Measurements from ENCODE around the gene NT5E.
"Not testable (repeated sequence)": the region's sequence is repeated elsewhere in the genome, so short reads cannot be mapped to it uniquely, and the experiment has no call there.

NT5E gene

DNA sequence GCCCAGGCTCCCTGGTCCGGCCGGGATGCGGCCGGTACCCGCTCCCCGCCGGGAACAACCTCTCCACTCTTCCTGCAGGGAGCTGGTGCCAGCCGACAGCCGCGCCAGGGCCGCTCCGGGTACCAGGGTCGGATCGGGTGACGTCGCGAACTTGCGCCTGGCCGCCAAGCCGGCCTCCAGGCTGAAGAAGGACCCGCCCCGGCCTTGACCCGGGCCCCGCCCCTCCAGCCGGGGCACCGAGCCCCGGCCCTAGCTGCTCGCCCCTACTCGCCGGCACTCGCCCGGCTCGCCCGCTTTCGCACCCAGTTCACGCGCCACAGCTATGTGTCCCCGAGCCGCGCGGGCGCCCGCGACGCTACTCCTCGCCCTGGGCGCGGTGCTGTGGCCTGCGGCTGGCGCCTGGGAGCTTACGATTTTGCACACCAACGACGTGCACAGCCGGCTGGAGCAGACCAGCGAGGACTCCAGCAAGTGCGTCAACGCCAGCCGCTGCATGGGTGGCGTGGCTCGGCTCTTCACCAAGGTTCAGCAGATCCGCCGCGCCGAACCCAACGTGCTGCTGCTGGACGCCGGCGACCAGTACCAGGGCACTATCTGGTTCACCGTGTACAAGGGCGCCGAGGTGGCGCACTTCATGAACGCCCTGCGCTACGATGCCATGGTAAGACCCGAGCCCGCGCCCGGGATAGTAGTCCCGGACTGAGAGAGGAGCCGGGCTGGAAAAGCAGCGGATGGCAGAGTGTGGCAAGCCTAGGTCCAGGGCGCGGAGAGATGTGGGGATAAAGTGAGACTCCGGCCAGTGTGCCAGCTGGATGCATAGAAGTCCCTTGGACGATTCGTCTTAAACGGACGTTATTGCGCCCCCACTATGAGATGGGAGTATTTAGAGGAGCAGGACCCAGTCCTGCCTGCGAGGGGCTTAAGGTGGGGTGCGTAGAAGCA lies at the start of gene NT5E:
TSS of gene NT5E (plus strand) at position 266 of the 942 bp plus-strand sequence. CDS start at position 323, 57 bp downstream.
- DNase-seq (ENCODE audit: low read depth): no peak

DNA sequence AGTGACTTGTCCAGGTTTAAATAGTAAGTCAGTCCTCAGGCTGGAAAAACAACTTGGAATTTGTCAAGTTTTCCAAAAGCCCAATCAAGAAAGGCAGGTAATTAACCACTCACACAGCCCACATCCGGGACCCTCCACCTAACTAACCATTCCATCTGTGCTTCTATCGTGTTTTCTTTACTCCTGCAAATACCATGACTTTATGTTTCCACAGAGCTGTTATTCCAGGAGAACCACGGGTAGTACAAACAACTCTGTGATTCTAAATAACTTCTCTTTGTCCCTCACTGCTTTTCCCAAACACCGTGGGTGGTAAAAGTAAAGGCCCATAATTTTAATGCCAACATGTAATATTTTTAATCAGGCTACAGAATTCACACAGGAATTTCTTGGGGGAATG lies 49.6 kb upstream of the NT5E start:
- DNase-seq (ENCODE audit: low read depth): no peak

DNA sequence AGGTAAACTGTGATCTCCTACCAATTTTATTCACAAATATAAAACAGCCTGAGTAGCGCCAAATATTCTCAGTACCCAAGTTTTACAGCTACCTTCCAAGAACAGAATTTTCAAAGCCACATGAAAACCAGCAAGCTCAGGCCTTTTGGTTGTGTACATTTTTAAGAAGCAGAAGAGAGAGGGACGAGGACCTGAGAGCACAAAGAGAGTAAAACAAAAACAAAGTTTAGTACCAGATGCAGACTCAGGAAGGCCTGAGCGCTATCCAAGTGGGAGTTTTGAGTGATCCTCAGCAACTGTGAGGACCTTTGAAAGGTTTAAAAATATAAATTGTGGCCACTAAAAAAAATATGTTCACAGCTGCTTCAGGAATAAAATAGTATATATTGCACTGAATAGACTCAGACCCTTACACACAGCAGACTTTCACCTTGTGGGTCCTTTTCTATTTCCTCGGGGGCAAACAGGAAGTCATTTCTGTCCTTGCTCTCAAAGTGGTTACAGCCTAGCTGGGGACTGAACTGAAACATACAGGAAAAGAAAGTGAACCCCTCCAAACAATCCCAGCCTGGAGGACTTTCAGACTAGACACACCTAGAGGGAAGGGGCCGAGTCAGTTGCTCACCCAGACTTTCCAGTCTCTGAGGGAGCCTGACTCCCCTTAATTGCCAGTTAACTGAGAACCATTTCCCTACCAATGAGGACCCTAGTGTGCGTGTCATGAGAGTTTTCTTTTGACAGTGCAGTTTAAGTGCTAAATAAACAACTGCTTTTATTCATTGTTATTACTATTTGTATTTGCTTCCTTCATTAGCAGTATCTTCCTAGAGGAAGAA lies 48.5 kb upstream of the NT5E start:
- no peak for DNase-seq (ENCODE audit: low read depth)

DNA sequence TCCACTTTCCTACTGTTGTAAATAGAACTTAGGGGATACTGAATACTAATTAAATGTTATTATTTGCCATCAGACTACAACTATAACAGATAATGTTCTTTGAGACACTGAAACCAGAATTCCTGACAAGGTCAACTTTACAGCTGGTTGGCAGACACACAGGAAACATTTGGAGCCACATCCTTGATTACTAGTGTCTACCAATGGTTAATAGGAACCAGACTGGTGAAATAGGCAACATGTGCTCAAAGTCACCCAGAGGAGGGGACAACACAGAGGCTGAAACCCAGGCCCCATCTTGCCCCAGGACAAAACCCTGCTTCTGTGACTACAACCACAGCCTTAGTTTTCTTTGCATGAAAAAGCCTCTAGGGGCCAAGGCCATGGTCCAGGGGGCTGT lies 47.8 kb upstream of the NT5E start:
- no peak for DNase-seq (ENCODE audit: low read depth)

DNA sequence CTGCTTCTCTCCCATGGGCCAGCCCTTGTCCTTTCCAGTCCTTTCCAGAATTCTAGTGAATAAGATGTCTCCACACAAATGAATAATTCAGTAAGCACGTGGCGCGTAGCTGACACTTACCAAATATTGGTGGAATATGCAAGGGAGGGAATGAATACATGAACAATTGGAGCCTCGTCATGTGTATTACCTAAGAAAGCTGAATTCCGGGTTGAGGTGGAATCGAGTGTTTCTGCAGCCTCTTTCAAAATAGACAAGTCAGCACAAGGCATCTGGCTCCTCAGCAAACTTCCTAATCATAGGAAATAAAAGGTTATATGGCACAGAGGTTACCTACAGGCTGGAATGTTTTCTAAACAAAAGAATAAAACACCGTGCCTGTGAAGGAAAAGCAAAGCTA lies 47.0 kb upstream of the NT5E start:
- DNase-seq (ENCODE audit: low read depth): no peak

DNA sequence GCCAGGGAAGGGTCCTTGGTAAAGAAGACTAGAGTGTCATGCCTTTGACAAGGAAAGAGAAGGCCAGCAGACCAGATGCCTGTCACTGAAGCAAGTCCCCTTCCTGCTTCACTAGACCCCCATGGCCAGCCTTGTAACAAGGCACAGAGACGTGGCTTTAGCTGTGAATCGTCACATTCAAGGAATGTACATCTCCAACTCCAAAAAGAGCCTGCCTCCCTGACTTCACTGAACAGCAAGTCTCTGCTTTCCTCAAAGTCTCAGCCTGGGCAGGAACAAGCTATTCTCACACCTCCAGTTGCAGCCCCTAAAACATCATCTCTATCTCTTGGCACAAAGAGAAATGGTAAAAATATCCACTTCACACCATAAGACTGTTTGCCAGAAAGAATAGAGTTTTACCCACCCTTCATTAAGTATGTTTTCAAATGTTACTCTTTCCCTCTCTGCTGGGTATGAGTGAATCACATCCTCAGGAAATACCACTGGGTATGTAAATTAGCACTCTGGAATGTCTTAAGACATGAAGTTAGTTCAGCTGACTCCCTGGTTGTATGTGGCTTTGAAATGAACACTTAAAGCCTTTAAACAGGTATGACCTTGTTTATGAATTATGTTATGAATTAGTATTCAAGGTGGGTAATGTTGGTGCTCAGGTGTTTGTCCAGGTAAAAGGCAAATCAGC lies 46.4 kb upstream of the NT5E start:
- DNase-seq (ENCODE audit: low read depth): no peak

DNA sequence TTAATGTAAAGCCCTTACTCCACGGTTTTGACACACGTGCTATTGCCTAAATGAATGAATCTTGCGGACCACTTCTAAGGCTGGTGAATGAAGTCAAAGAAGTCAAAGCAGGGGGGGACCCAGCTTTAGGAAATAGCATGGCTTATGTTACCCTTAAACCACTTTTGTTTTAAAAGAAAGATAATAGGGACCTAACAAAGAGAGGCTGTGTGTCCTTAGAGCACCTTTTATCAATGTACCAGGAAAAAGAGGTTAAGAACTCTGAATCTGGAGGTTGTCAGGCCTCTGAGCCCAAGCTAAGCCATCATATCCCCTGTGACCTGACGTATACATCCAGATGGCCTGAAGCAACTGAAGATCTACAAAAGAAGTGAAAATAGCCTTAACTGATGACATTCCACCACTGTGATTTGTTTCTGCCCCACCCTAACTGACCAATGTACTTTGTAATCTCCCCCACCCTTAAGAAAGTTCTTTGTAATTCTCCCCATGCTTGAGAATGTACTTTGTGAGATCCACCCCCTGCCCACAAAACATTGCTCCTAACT lies 45.8 kb upstream of the NT5E start:
- not testable (repeated sequence) for DNase-seq (ENCODE audit: low read depth)

DNA sequence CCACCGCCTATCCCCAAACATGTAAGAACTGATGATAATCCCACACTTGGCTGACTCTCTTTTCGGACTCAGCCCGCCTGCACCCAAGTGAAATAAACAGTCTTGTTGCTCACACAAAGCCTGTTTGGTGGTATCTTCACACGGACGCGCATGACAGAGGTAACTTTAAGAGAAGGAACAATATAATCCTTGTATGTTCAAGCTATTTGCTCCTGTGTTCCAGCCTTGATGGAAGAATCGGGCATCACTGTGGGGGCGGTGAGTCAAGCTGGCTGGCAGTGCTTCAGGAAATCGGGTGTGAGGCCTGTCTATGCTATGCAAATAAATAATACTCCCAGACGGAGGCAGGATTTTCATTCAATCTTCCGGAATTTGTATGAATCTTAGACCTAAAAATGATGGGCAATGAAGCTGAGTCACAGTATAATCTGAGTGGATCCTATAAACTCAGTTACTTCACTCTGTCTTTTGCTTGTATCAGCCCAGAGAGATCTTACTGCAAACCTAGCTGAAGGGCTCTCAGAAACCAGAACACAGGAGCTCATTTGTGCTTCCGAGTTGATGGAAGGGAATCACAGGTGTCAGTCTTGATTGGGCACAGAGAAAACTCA lies 45.2 kb upstream of the NT5E start:
- no peak for DNase-seq (ENCODE audit: low read depth)

DNA sequence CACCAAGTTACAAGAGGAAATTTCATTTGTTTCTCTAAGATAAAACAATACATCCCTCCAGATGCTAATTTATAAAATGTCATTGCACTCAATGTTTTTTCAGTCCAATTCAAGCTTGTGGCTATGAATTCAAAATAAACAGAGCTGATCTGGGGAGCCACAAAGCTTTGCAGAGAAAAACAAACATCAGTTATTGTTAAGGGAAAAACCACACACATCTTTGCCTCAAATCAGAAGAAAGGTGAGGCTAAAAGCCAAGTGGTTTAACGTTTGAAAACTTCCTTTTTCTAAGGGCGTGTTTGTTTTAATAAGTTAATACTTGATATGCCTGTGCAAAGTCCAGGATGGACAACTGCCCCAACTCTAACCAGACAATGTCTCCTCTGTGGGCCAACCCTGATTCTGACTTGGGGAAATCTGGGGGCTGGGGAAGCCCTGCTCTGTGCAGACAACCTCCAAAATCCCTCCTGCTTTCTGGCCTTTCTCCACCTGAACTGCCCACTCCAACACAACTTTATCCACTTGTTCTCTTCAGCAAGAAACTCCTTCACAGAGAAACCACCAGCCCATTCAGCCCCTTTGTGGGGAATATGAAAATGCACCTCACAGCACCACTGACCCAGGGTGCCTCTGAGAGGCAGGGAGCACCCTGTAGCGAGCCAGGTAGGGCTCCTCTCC lies 44.6 kb upstream of the NT5E start:
- DNase-seq (ENCODE audit: low read depth): no peak

DNA sequence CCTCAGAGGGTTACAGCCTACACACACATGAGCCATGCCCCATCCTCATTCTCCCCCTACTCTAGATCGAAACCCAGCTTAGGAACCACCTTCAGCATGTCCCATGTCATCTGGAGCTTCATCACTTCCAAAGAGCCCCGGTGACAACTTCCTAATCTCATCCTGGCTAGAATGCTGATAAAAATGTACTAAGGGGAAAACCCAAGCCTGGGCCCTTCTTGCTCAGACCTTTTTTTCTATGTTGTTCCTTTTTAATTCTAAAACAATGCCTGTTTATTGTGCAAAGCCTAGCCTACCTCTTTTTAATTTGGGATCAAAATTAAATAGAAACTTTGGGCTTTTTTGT lies 44.1 kb upstream of the NT5E start:
- no peak for DNase-seq (ENCODE audit: low read depth)

DNA sequence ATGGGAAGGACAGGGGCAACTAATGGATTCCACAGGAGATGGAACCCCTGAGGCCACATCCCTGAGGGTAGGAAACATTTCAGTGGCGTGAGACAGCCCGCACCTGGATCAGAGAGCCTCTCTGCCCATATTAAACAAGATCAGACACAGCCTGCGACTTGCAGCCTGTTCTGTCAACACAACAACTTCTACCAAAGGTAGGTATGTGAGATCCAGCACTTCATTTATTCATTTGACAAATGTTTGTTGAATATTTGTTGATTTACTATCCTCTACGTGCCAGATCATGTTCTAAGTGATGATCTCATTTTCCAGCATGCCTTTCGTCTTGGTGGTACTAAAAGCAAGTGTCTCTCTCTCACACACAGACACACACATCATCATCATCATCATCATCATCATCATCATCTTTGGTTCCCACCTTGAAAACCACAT lies 43.2 kb upstream of the NT5E start:
- no peak for DNase-seq (ENCODE audit: low read depth)

DNA sequence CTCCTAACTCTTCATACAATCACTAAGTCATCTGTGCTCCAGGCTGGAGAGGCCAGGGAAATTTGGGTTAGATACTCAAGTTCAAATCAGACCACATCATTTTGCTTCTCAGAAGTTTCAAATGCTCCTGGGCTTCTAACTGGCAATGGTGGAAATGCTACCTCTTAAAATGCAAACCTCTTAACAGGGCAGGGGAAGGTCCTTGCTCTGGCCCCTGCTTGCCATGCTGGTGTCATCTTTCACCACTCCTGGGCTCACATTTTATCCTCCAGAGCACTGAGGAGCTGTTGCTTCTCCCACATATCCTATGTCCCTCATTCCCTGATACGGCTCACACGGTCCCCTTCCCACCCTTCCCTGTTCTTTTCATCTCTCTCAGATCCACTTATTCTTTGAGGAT lies 41.8 kb upstream of the NT5E start:
- DNase-seq (ENCODE audit: low read depth): no peak

DNA sequence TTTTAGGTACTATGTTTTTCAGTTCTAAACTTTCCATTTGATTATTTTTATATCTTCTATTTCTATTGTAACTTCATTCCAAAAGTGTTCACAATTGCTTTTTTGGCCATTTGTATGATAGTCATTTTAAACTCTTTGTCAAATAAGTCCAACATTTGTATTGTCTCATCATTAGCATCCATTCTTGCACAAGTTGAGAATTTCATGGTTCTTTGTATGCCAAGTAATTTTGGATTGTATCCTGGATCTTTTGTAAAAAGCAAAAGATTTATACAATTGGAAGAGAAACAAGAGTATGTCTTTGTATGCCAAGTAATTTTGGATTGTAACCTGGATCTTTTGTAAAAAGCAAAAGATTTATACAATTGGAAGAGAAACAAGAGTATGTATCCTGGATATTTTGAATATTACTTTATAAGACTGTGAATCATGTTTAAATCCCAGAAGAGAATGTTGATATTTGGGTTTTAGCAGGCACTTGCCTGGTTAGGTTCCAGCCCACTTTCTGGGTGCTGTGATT lies 36.9 kb upstream of the NT5E start:
- no peak for DNase-seq (ENCODE audit: low read depth)

DNA sequence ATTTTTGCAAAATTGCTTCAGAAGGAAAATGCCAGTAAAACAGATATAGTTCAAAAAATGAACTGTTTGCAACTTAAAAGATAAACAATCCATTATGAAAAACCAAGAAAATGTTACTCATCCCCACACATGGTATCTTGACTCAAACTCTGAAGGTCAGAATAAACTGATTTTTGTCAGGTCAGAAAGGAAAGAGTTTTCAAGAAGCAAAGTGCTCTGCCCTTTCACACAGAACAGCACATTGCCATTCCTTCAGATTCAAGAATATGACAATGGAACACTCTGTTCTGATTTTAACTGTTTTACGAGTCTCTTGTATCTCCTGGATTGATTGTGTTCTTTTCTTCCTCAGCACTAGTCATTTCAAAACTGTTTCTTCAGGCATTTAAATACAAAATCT lies 33.8 kb upstream of the NT5E start:
- DNase-seq (ENCODE audit: low read depth): no peak

DNA sequence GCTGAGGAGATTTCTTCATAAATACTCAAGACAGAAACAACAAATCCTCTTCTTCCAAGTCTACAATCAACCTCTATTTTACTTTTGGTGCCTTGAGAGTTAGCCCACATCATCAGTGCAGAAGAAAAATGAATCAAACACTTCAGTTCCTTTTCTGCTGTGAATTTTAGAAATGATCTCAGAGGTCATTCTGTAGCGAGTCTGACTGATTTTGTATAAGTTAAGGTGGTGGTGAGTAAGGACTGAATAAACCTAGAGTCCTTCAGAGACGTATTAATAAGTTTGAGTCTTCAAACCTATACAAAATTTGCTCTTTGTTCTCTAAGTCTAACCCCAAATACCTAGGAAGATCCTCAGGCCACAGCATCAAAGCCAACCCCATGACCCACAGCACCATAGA lies 33.1 kb upstream of the NT5E start:
- no peak for DNase-seq (ENCODE audit: low read depth)

DNA sequence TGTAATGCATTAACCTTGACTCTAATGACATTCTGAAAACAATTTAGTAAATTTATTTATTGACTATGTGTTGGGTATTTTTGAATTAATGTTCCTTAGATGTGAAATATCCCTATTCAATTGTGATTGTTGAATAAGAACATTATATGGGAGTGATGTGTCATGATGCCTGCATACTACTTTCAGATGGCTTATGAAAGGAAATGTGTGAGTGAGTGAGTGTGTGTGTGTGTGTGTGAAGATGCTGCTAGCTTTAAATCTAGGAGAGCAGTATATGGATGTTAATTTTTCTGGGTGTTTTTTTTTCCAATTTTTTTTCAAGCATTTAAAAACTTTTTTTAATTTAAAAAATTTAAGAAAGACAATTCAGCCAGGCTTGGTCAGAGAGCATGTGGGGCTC lies 32.5 kb upstream of the NT5E start:
- DNase-seq (ENCODE audit: low read depth): no peak

DNA sequence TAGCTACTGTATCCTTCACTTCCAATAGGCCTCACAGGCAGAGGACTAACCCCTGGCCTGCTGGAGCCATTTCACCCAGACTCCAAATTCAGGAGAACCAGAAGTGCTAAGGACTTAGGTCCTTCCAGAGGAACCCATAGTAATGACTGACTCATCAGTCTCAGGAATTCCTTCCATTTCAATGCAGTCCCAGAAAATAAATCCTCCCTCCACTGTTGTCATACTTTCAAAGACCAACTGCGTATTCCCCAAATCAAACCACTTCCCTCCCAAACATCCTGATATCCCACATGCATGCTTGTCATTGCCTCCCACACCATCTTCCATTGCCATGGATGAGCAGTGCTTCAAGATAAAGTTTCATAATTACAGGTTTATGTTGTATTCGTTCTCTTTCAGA lies 31.8 kb upstream of the NT5E start:
- DNase-seq (ENCODE audit: low read depth): no peak

DNA sequence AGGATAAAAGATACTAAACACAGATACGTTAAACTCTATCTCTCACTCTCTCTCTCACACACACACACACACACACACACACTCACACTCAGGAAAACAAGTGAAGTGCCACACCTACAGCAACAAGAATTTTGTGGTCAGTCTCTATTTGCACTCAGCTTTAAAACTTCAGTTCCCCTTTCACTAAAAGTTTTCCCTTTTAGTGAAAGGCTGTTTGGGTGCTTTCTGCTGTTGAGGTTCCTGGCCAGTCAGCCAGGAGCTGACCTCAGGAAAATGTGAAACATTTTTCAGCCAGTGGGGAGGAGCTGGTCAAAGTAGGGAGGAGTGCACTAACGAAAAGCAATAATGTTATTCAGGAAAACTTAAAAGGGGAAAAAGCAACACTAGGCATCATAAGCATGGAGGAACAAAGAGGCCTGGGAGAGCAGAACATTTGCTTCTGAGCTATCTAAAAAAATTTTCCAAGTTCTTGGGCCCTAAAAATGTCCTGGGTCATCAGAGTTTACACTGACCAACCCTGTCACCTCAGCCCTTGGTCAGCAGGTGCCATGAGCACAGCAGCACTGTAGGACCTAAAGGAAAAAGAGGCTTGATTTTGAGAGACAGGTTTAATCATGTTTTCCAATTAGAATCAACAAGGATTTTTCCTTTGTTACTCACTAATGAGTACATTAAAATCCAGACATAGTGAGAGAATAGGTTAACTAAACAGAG lies 30.7 kb upstream of the NT5E start:
- DNase-seq (ENCODE audit: low read depth): no peak

DNA sequence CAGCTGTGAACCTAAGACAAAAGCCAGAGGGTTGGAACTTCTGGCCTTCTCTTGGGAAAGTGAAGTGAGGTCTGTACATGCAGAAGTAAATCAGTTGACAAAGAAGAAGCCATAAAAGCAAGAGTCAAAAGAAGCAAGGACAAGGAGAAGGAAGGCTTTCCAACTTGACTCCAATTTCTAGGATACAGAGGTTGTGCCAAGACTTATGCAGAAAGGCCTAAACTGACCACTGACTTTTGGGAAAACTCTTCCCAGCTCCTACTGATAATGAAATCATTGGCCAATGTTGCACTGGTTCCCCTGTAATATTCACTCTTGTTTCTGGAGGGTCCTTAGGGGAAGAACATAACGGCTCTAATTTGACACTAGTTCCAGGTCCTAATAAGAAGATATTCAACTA lies 29.3 kb upstream of the NT5E start:
- no peak for DNase-seq (ENCODE audit: low read depth)

DNA sequence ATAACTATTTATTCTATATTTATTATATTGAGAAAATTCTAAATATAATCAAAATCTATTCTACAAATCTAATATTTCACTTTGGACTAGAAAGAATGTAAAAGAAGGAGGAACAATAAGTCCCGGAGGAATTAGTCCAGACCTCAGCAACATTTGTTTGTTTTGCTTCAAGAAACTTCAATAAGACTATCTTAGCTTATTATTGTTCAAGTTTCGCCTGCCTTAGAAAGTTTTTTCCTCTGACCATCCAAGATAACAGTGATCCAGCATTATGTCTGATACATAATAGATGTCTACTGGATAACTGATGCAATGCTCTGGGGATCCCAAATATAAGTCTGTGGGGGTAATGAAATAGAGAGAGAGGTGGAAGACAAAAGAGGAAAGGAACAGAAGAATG lies 28.7 kb upstream of the NT5E start:
- no peak for DNase-seq (ENCODE audit: low read depth)

Measured in activated T-cell treated with anti-CD3 and anti-CD28 coated beads for 24 hours (primary cell).